NB4 (cell line): ENCODE results near the gene STX1A.

Source experiments
- CTCF ChIP-seq: IDR thresholded peaks from one replicate; pipeline ENCODE4 v1.5.1; 2012; ENCODE audit warnings: low read depth, low read length
- MYC ChIP-seq: IDR thresholded peaks from 2 replicates; pipeline ENCODE4 v1.6.1; 2011; ENCODE audit warnings: low read depth, low read length
- TF ChIP-seq, protein P1 (sequence below): IDR thresholded peaks from 2 replicates; pipeline ENCODE4 v1.6.1; 2011; ENCODE audit warnings: low read depth, low read length

- TF ChIP-seq CTCF (no peak), MYC (no peak)
- TF ChIP-seq, protein P1, sequence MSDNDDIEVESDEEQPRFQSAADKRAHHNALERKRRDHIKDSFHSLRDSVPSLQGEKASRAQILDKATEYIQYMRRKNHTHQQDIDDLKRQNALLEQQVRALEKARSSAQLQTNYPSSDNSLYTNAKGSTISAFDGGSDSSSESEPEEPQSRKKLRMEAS = no peak
Measured at GRCh38 chr7:73680501-73680900, 39.0 kb downstream of the STX1A start.
